Cardiac muscle cell (in vitro differentiated cells and primary cell): ENCODE measurements around the gene WSCD2. TPM values are rescaled to one million over a fixed set of nuclear protein-coding genes. Genes with fewer than 3 reads are reported as not detected.
A peak's percentile ranks its signal among the peaks of the same experiment; 100 is the strongest.
"Not testable (repeated sequence)": the region's sequence is repeated elsewhere in the genome, so short reads cannot be mapped to it uniquely, and the experiment has no call there.

ENCODE experiments used
- DNase-seq, 2 donors: peaks; one replicate each; pipeline versions ENCODE4 v3.0.0 to v3.0.0-alpha.2; 2010 to 2017; ENCODE audit warnings: low read depth in 1 of 2, low spot score in 1 of 2
- H3K27ac ChIP-seq: fragments of 200-600 bp; sonication (generic); 2 replicates; pipeline ENCODE4 v1.5.1; 2016
- H3K27me3 ChIP-seq: fragments of 200-600 bp; sonication (generic); 2 replicates; pipeline ENCODE4 v1.6.0; 2016; ENCODE audit warnings: control low read depth
- H3K36me3 ChIP-seq: fragments of 200-600 bp; sonication (generic); 2 replicates; pipeline ENCODE4 v1.5.1; 2016; ENCODE audit warnings: control low read depth
- H3K4me1 ChIP-seq: fragments of 200-600 bp; sonication (generic); 2 replicates; pipeline ENCODE4 v1.8.1; 2017; ENCODE audit warnings: low read depth, mild to moderate bottlenecking, mixed run types
- H3K4me3 ChIP-seq: fragments of 200-600 bp; sonication (generic); 2 replicates; pipeline ENCODE4 v1.5.1; 2016; ENCODE audit warnings: mild to moderate bottlenecking
- H3K9me3 ChIP-seq: fragments of 200-600 bp; sonication (generic); 2 replicates; pipeline ENCODE4 v1.5.1; 2017; ENCODE audit warnings: low read depth, mild to moderate bottlenecking, control low read depth
- polyA plus RNA-seq: library from polyadenylated mRNA; unstranded; fragments of >200 nt; fragmentation: Nextera tagmentation; extraction: Ambion mirVana; gene quantifications from 2 replicates; pipeline ENCODE4 v1.2.1, GENCODE V29; 2016
- total RNA-seq: library from RNA; depleted of rRNA; stranded (reverse); fragments of >200 nt; gene quantifications from 2 replicates; pipeline ENCODE4 v1.2.3, GENCODE V29; 2016
- TF ChIP-seq, protein P1 (sequence below): IDR thresholded peaks from 2 replicates; pipeline ENCODE4 v1.5.1; 2012; ENCODE audit warnings: low read depth, mild to moderate bottlenecking, low read length

Gene WSCD2
- total and polyA plus RNA-seq, 2 experiments from 2014 or later, result 7.0 to 7.1 TPM

DNA sequence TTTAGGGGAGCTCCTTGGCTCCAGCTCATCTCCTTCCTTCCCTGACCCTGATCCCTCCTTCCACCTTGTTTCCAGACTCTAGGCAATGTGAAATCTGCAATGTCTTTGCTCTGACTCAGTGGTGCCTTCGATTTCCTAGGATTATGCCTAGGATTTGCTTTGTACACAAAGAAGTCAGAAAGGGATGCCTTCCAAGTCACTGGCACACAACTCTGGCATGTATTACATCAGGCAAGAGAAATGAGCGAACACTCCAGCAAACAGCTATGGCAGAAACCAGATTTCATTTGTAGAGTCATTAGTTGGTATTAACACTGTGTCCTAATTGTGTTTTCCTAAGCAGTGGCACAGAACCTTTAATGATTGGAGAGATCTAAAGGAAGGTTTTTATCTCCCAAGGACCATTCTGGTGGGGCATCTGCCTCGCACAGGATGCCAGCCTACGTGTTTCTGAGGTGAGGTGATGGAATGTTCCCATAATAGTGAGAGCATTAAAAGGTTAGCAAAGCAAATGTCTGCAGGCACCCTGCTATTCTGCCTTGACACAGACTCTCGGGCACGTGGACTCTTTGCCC is 84.9 kb downstream of the WSCD2 start:
- H3K27me3 ChIP-seq, result no peaks in the 10 kb centered on the region
- H3K4me3 ChIP-seq, result no peak overlapping the region
- no peak overlapping the region for H3K27ac ChIP-seq
- no peaks in the 10 kb centered on the region for H3K4me1 ChIP-seq
- no peaks in the 10 kb centered on the region for H3K9me3 ChIP-seq
- H3K36me3 ChIP-seq, result no peaks in the 10 kb centered on the region
- no peak for DNase-seq
- TF ChIP-seq, protein P1, sequence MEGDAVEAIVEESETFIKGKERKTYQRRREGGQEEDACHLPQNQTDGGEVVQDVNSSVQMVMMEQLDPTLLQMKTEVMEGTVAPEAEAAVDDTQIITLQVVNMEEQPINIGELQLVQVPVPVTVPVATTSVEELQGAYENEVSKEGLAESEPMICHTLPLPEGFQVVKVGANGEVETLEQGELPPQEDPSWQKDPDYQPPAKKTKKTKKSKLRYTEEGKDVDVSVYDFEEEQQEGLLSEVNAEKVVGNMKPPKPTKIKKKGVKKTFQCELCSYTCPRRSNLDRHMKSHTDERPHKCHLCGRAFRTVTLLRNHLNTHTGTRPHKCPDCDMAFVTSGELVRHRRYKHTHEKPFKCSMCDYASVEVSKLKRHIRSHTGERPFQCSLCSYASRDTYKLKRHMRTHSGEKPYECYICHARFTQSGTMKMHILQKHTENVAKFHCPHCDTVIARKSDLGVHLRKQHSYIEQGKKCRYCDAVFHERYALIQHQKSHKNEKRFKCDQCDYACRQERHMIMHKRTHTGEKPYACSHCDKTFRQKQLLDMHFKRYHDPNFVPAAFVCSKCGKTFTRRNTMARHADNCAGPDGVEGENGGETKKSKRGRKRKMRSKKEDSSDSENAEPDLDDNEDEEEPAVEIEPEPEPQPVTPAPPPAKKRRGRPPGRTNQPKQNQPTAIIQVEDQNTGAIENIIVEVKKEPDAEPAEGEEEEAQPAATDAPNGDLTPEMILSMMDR, result no peak

DNA sequence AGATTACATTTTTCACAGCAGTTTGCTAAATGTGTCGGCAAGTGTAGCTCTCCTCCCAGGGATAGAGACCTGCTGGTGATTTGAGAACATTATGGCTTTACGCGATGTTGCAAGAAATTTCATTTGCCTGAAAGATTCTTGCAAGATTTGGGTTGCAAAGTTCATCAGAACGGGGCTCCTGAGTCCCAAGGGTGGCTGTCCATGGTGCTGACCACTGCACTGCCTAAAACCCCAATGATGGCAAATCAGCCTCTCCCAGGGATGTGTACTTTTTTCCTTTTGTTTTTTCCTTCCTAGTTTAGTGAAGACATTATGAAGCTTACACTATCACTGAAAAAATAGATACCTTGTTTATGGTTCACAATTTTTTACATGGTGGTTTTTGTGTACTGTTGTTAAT is 85.4 kb downstream of the WSCD2 start:
- Histone ChIP-seq H3K4me3 (no peak overlapping the region), H3K36me3 (no peaks in the 10 kb centered on the region), H3K27me3 (no peaks in the 10 kb centered on the region), H3K9me3 (no peaks in the 10 kb centered on the region), H3K27ac (no peak overlapping the region), H3K4me1 (no peaks in the 10 kb centered on the region)
- TF ChIP-seq, protein P1, result no peak
- DNase-seq, result peak; percentile 36 to 82

DNA sequence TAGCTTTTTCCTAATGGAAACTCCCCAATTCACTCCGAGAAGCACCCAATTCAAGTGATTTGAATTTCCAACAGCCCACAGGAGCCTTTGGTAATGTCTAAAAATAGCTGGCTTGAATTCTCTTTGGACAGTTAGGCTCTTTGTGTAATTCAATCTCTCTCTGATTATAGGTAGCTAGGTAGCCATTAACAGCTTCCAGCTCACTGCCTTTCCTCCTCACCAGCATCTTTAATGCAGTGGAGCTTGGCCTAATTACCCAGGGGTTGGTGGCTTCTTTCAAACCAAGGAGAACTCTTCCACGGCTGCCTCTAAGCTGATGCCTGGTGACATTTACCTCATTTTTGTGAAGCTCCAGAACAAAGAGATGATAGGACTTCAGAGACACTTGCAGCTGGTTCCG is 86.4 kb downstream of the WSCD2 start:
- no peaks in the 10 kb centered on the region for H3K4me1 ChIP-seq
- no peak for DNase-seq
- no peak overlapping the region for H3K4me3 ChIP-seq
- no peak overlapping the region for H3K27ac ChIP-seq
- TF ChIP-seq, protein P1, result no peak
- H3K9me3 ChIP-seq, result no peaks in the 10 kb centered on the region
- no peaks in the 10 kb centered on the region for H3K36me3 ChIP-seq
- H3K27me3 ChIP-seq, result no peaks in the 10 kb centered on the region

DNA sequence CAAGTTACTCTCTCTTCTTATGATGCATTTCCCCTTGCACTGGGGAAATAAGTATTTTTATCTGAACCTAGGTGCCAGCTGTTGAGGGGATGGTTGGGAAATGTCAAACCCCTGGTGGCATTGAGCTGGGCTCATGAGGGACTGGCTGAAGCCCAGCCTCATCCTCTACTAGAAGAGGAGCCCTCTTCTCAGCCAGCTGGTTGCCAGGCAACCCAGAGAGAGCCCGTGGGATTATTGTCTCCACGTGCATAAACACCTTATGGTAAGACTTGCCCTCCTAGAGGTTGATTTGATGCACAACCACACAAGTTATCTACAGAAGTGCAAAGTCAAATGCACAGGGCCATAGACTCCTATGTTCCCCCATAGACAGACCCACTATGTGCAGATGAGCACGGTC is 89.8 kb downstream of the WSCD2 start:
- Histone ChIP-seq H3K27me3 (no peaks in the 10 kb centered on the region), H3K36me3 (no peaks in the 10 kb centered on the region), H3K9me3 (no peaks in the 10 kb centered on the region), H3K27ac (no peak overlapping the region), H3K4me1 (no peaks in the 10 kb centered on the region), H3K4me3 (no peak overlapping the region)
- TF ChIP-seq, protein P1, result no peak
- no peak for DNase-seq

DNA sequence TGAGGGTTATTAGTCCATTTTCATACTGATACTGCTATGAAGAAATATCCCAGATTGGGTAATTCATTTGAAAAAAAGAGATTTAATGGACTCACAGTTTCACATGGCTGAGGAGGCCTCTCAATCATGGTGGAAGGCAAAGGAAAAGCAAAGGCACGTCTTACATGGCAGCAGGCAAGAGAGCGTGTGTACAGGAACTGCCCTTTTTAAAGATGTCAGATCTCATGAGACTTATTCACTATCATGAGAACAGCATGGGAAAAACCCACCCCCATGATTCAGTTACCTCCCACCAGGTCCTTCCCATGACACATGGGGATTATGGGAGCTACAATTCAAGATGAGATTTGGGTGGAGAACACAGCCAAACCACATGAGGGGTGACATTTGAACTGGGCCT is 96.0 kb downstream of the WSCD2 start:
- H3K4me3 ChIP-seq, H3K4me1 ChIP-seq, H3K9me3 ChIP-seq, H3K36me3 ChIP-seq, DNase-seq, H3K27me3 ChIP-seq, H3K27ac ChIP-seq: not testable (repeated sequence)

DNA sequence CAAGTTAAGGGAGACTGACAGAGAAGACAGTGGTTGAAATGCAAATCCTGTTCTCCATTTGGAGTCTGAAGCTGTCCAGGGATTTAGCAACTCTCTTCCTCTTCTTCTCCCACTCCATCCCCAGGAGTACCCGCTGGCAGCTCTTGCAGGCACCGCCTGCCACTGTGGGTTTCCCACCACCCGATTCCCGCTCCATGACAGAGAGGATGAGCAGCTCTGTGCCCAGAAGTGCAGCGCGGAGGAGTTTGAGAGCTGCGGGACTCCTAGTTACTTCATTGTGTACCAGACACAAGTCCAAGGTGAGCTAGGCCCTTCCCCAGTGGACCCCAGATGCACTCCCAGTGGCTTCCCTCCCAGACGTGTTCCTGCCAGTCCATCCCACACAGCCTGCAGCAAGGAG is 97.8 kb downstream of the WSCD2 start:
- no peak overlapping the region for H3K27ac ChIP-seq
- DNase-seq, result no peak
- H3K36me3 ChIP-seq, result no peaks in the 10 kb centered on the region
- TF ChIP-seq, protein P1, result no peak
- no peaks in the 10 kb centered on the region for H3K9me3 ChIP-seq
- no peaks in the 10 kb centered on the region for H3K27me3 ChIP-seq
- H3K4me1 ChIP-seq, result no peaks in the 10 kb centered on the region
- no peak overlapping the region for H3K4me3 ChIP-seq
